NCI-H2107 treated with DMSO at 0.1 percent for 48 hours (cell line): ENCODE results near the gene GARIN5B.

Experiments used
- DNase-seq: peaks from one replicate; lab custom pipeline; 2025; ENCODE audit not compliant: unreplicated experiment; lab: John Stamatoyannopoulos, UW

GARIN5B gene

DNA sequence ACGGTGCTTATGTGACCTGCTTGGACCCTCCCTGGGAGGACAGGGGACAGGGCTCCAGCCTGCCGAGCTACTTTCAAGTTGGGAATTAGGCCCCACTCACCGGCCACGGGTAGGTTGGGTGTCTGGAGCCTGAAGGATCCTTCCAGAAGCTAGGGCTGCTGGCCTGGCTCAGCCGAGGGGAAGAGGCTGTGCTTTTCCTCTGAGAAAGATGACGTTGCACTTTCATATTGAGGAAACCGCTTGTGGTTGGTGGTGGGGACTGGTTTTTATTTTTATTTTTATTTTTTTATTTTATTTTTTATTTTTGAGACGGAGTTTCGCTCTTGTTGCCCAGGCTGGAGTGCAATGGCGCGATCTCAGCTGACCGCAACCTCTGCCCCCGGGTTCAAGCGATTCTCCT is 37.9 kb downstream of the GARIN5B start, which contains the start of gene TMEM150B:
Gene TMEM150B, minus strand, starts transcription at position 170 of the 400 bp plus-strand sequence. CDS start 4,305 bp downstream, outside the sequence.
- no peak for DNase-seq

DNA sequence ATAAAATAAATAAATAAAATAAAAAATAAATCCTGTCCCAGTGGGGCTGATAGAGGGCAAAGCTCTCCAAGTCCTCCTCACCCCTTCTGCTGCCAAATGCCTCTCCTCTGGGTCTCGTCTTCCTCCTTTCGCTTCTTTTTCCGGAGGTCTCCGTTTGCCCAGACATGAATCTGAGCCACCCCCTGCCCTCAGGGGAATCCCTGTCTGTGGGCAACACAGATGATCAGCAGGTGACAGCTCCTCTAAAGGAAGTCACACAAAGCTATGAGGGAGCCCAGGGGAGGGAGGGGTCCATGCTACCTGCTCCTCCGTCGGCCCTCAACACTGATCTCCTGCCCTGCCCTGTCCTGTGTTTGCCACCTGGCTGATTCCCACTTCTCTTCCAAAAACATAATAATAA is 38.4 kb downstream of the GARIN5B start:
- DNase-seq = no peak

DNA sequence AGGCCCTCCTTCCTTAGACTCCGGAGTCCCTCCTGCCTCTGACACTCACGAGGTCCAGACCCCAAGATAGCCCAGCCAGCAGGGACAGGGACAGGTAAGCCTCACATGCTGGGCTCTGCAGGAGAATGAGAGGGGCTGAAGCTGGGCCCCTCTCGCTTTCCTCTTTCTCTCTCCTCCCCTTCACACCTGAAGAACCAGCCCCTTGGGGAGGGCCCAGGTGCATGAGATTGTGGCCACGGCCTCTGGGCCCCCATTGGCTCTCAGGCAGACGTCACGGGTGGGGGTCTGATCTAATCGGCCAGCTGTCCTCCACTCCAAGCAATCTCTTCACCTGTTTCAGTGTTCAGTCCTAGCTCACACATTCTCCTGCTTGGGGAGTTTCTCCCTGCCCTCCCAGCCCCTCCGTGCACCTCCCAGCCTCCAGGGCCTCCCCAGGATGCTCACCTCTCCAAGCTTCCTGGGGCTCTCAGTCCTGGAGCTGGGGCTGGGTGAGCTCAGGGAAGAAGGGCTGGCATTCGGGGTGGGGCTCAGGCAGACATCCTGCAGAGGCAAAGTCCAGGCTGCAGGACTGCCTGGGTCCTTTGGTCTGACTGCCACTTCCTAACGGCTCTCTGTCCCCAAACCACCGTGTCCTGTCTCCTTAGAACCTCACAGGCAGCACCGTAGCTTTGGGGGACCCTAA is 40.7 kb downstream of the GARIN5B start:
- no peak for DNase-seq

GRCh38 chr19:55321466-55322137 is 41.5 kb downstream of the GARIN5B start:
- no peak for DNase-seq

DNA sequence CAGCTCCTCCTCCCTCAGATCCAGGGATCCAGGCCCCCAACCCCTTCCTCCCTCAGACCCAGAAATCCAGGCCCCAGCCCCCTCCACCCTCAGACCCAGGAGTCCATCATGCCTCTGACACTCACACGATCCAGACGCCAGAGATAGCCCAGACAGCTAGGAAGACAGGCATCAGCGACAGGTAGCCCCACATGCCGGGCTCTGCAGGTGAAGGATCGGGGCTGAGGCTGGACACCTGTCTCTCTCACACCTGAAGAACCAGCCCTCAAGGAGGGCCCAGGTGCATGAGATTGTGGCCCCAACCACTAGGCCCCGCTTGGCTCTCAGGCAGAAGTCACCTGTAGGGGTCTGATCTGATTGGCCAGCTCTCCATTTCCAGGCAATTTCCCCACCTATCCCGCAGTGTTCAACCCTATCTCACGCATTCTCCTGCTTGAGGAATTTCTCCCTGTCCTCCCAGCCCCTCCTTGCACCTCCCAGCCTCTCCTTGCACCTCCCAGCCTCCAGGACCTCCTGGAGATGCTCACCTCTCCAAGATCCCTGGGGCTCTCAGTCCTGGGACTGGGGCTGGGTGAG is 42.1 kb downstream of the GARIN5B start:
- DNase-seq = no peak

DNA sequence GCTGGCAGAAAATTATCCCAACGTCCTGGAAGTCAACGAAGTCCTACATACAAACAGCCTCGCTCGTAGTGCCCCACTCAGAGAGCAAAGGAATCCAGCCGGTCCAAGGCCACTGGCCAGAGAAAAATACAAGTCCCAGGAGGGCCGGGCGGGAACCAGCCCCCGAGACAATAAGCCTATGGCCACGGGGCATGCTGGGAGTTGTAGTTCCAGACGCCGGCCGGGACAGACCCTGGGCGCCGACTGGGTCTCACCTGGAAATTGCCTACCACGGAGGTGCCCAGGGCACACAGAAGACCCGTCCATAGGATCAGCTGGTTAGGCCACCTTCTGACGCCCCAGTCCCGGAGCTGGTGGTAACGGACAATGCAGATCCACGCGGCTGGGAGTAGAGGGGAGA is 43.3 kb downstream of the GARIN5B start:
- DNase-seq = no peak

- no peak for DNase-seq
Observed at GRCh38 chr19:55316646-55317045, 46.4 kb downstream of the GARIN5B start.

- no peak for DNase-seq
Observed at GRCh38 chr19:55315956-55316525, 47.0 kb downstream of the GARIN5B start.

- no peak for DNase-seq
Observed at GRCh38 chr19:55314396-55314795, 48.7 kb downstream of the GARIN5B start.

- DNase-seq = no peak
Observed at GRCh38 chr19:55312621-55313512, 50.2 kb downstream of the GARIN5B start.

DNA sequence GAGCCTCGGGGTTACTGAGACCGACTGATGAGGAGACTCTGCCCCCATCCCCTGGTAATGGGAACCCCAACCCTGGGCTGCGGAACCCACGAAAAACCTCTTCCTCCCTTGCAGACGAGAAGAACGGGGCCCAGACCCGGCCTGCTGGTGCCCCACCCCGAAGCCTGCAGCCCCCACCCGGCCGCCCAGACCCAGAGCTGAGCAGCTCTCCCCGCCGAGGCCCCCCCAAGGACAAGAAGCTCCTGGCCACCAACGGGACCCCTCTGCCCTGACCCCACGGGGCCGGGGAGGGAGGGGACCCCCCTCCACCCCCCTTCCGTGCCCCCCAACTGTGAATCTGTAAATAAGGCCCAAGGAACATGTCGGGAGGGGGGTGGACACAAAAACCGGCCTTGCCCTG is 51.3 kb downstream of the GARIN5B start:
- no peak for DNase-seq

DNA sequence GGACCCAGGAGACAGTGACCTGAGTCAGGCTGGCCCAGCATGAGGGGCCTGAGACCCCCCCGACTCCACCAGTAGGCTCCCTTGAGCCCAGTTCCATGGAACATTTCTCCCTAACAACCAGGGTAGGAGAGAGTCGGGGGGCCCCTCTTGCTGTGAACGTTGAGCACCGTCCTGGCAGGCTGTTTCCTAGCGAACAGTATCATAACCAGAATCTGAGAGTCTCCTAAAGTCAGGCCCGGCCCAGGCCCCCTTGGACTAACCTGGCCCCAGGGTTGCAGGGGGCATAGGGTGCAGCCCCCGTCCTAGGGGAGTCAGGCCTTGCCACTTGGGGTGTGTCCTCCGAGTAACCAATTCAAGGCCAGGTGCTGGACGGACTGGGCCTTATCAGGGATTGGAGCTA is 51.7 kb downstream of the GARIN5B start:
- no peak for DNase-seq

GRCh38 chr19:55310498-55310897 is 52.6 kb downstream of the GARIN5B start:
- DNase-seq = no peak

GRCh38 chr19:55309448-55309847 is 53.6 kb downstream of the GARIN5B start:
- no peak for DNase-seq

DNA sequence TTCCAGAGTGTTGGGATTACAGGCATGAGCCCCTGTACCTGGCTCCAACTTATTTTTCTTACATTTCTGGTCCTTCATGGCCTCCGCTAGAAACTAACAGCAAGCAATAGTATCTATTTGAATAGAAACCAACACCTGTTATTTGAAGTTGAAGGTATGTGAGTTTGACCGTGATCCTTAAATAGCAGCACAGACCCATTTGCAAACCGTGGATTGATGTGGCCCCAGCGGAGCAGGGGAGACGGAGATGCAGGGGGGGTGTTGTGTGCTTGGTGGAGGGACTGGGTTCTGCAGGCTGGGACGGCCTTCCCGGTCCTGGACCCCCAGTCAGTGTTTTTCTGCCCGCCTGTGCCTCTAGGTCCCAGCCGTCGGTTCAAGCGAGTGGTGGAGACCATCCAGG is 54.8 kb downstream of the GARIN5B start:
- no peak for DNase-seq

DNA sequence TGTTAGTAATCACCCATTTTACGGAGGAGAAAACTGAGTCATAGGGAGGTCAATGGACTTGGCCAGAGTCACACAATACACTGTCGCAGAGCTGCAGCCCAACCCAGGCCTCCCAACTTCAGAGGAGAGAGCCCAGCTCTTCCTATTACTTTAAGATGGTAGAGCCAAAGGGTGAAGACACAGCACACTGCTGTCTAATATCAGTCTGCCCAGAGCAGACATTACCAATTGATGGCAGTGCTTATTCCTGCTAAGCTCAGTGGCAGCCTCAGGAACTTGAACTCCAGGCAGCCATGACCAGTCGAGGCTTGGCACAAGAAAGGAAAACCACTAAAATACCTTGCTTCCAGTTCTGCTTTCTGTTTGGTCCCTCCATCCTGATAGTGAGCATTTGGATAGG is 56.3 kb downstream of the GARIN5B start:
- no peak for DNase-seq

DNA sequence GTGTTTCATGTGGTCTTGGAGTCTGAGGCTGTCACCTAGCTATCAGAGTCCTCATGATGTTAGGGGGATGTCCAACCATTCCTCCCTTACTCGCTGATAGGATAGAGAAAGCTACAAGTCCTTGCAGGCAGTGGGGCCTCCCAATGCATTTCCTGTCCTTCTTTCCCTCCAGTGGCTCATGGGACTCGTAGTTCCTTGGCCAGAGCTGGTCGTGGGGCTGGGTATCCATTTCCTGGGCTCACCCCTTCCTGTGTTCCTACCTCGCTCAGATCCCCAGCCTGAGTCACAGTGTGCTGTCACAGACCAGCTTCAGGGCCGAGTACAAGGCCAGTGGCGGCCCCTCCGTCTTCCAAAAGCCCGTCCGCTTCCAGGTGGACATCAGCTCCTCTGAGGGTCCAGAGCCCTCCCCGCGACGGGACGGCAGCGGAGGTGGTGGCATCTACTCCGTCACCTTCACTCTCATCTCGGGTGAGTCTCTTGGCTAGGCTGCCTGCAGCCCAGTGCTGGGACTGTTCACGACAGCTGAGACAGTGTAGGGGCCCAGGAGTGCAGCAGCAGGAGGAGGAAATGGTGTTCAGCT is 57.0 kb downstream of the GARIN5B start:
- no peak for DNase-seq

GRCh38 chr19:55305491-55305890 is 57.6 kb downstream of the GARIN5B start:
- DNase-seq = no peak

DNA sequence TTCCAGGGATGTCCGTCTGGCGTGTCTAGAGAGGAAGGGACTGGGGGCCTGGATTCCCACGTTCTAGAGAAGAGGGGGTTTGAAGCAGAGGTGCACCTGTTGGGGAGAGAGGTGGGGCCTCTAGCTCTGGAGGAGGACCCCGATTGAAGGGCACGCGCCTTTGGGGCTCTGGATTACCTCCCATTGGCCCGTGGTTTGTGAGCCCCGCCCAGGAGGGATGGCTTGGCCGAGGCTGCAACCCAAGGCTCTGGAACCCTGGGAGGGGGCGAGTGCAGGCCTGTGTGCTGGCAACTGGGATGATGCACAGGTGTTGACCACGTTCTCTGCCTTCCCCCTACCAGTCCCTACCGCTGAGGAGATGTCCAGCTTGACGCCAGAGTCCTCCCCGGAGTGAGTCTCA is 58.1 kb downstream of the GARIN5B start:
- no peak for DNase-seq
